ENCODE measurements around the gene BMP8A. TPM values are rescaled to one million over a fixed set of nuclear protein-coding genes. Genes with fewer than 3 reads are reported as not detected.

BMP8A gene
- total and polyA plus RNA-seq, 9 of the 15 experiments (the other 6 are each of a cell fraction or from before 2014, with no cell fraction given), result 0.05 to 0.31 TPM; not detected in 7

DNA sequence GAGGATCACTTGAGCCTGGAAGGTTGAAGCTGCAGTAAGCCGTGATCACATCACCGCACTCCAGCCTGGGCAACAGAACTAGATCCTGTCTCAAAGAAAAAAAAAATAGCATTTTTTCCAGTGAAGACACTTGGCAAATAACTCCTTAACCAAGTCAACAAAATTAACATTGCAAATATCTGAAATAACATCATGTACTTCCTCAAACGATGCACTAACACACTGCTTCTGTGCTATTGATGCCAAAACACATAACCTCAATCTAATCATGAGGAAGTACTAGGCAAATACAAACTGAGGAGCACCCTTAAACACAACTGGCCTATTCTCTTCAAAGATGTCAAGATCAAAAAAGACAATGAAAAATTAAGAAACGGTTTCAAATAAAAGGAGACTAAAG lies 52.9 kb downstream of the BMP8A start:
- Histone ChIP-seq H3K4me2 (ENCODE audit: insufficient read depth, low read length) (no peak overlapping the region), H3K4me1 (replicated peaks in 1 of 2; ENCODE audit: control insufficient read depth in 2 of 2, insufficient read depth in 2 of 2, low read length in 2 of 2) (no peaks in the 10 kb centered on the region), H2AFZ (ENCODE audit: low read depth, low read length) (no peak overlapping the region), H3K9ac (ENCODE audit: insufficient read depth in 1 of 2, low read depth in 2 of 2, low read length in 2 of 2) (no peak overlapping the region), H3K9me3 (replicated peaks; ENCODE audit: control insufficient read depth, insufficient read depth, low read depth, low read length) (no peaks in the 10 kb centered on the region), H4K20me1 (replicated peaks; ENCODE audit: control insufficient read depth, insufficient read depth, low read length) (no peaks in the 10 kb centered on the region), H3K79me2 (ENCODE audit: control insufficient read depth, insufficient read depth, low read length) (no peaks in the 10 kb centered on the region), H3K9me1 (ENCODE audit: control insufficient read depth, insufficient read depth, low read length) (no peaks in the 10 kb centered on the region), H3K27me3 (ENCODE audit: control insufficient read depth in 2 of 2, insufficient read depth in 2 of 2, low read length in 2 of 2) (no peaks in the 10 kb centered on the region), H3K27ac (ENCODE audit: extremely low read depth, low read depth, low read length) (no peak overlapping the region), H3K4me3 (no peak overlapping the region), H3K36me3 (ENCODE audit: control insufficient read depth, insufficient read depth, low read length) (no peaks in the 10 kb centered on the region)
- DNase-seq (ENCODE audit: extremely low read depth in 1 of 4, low spot score in 3 of 4) (no peak), ATAC-seq (no peak), FAIRE-seq (peak; percentile 46)
- WGBS (ENCODE audit: insufficient coverage, low coverage, missing lambda C conversion rate), result 63% methylated on average over 4 of the region's 4 CpGs
- CTCF ChIA-PET (ENCODE audit: low intra/inter-chr PET ratio), result no interaction called here
- intact Hi-C loops (cut with micrococcal nuclease) (no loop called here), in situ Hi-C loops (cut with MboI) (no loop called here)
- POLR2A ChIA-PET, result no interaction called here
- TF ChIP-seq, protein P1, sequence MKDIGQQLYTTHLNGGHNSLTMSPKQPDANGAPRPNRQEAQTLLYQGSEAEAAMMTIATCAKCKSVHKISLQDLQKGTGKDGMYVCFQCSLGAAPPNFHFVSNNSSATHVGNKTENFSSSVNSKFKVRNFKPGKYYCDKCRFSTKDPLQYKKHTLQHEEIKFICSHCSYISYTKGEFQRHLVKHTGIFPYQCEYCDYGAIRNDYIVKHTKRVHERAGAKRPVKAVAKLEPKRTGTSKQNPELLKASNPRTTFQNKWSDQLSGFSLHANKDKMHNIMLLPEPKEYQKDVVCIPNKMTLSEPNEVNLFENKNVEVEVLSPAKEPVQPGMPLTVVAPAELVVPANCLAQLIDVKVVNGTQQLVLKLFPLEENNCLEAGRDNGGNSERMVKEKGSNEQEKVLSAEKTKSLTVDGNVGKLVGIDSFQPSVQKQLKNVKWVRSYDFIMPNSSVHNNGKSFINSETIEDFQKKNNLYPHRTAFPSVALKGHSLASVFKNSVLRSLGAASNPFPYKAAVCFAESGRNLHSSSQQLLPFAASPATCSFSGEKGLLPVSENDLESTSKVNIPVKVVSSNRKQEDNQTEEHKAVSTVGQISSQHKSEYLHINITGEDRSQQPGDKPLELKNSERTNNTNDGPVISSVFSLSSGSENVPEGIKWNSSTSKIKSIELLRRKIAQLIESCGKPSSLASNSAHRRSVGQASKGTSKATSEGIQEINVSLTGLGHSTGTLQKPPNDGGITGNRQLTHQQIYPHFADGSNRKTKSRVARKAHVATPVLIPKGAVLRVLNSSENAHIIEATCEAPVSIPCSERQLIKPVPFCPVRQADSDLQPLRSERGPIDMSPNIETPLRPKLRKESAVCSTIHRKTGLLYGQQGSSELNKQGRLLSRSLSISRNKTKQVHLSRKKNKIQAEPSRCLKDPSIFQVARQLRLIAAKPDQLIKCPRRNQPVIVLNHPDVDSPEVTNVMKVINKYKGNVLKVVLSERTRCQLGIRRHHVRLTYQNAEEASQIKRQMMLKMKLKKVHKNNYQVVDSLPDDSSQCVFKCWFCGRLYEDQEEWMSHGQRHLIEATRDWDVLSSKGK (CRISPR knock-in tag; IDR thresholded peaks at IDR 0.05), result no peak
- TF ChIP-seq EHMT2 (IDR thresholded peaks at IDR 0.05), result no peak
- no peak for TF ChIP-seq NFYB (IDR thresholded peaks at IDR 0.05; ENCODE audit: extremely low read depth, insufficient read length)
- TF ChIP-seq DLX4 (CRISPR knock-in tag; IDR thresholded peaks at IDR 0.05), result no peak
- TF ChIP-seq ZSCAN32 (CRISPR knock-in tag; IDR thresholded peaks at IDR 0.05), result no peak
- TF ChIP-seq ZNF384 (IDR thresholded peaks at IDR 0.05; ENCODE audit: low read depth, low read length), result no peak
- no peak for TF ChIP-seq TFAM (CRISPR knock-in tag; conservative IDR thresholded peaks at IDR 0.05)
- no peak for TF ChIP-seq HES1 (IDR thresholded peaks at IDR 0.05; ENCODE audit: low read depth)
- TF ChIP-seq, protein P2, sequence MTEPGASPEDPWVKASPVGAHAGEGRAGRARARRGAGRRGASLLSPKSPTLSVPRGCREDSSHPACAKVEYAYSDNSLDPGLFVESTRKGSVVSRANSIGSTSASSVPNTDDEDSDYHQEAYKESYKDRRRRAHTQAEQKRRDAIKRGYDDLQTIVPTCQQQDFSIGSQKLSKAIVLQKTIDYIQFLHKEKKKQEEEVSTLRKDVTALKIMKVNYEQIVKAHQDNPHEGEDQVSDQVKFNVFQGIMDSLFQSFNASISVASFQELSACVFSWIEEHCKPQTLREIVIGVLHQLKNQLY (CRISPR knock-in tag; conservative IDR thresholded peaks at IDR 0.05), result no peak
- TF ChIP-seq RNF2 (IDR thresholded peaks at IDR 0.05), result no peak
- TF ChIP-seq ZKSCAN8 (CRISPR knock-in tag; IDR thresholded peaks at IDR 0.05), result no peak
- TF ChIP-seq LEF1 (IDR thresholded peaks at IDR 0.05), result no peak
- no peak for TF ChIP-seq XRCC3 (IDR thresholded peaks at IDR 0.05)
- TF ChIP-seq POLR2H (tag; IDR thresholded peaks at IDR 0.05; ENCODE audit: low read depth), result no peak
- TF ChIP-seq BRD4 (IDR thresholded peaks at IDR 0.05), result no peak
- BruUV-seq (replicated peaks), result no TSS peak

Measured in K562 (cell line).